Thymus (tissue), 11 donors: Measurements from ENCODE around the gene SMARCA2. TPM values are rescaled to one million over a fixed set of nuclear protein-coding genes. Genes with fewer than 3 reads are reported as not detected.

ENCODE experiments used
- DNase-seq, 9 donors: peaks; one replicate each; pipeline ENCODE4 v3.0.0-alpha.2; 2013; ENCODE audit warnings: low spot score in 9 of 9, low read depth in 6 of 9, missing footprints in 1 of 9
- H3K27ac ChIP-seq, 2 donors: one replicate each; pipeline ENCODE4 v1.5.1; 2013; ENCODE audit warnings: control low read depth in 1 of 2, low read depth in 1 of 2, low read length in 1 of 2, mild to moderate bottlenecking in 1 of 2, moderate library complexity in 1 of 2
- H3K27me3 ChIP-seq, 2 donors: one replicate each; pipeline ENCODE4 v1.5.1; 2013; ENCODE audit warnings: low read length in 1 of 2; ENCODE audit not compliant: control insufficient read depth in 2 of 2, insufficient read depth in 1 of 2
- H3K36me3 ChIP-seq, 2 donors: one replicate each; pipeline ENCODE4 v1.5.1; 2013; ENCODE audit warnings: low read length in 1 of 2, mild to moderate bottlenecking in 1 of 2, moderate library complexity in 1 of 2; ENCODE audit not compliant: control insufficient read depth in 2 of 2, insufficient read depth in 2 of 2
- H3K4me1 ChIP-seq, 2 donors: one replicate each; pipeline ENCODE4 v1.5.1; 2013; ENCODE audit warnings: low read length in 2 of 2; ENCODE audit not compliant: control insufficient read depth in 2 of 2, insufficient read depth in 2 of 2
- H3K4me3 ChIP-seq, 2 donors: one replicate each; pipeline ENCODE4 v1.5.1; 2013; ENCODE audit warnings: low read length in 2 of 2, control low read depth in 1 of 2, mild to moderate bottlenecking in 1 of 2
- H3K9me3 ChIP-seq, 2 donors: one replicate each; pipeline ENCODE4 v1.5.1; 2013; ENCODE audit warnings: low read length in 1 of 2, mild to moderate bottlenecking in 1 of 2; ENCODE audit not compliant: control insufficient read depth in 2 of 2, insufficient read depth in 1 of 2
- WGBS: extraction: QIAGEN DNeasy Blood & Tissue Kit; methylation state at CpG from one replicate; pipeline ENCODE4 v1.1.7; 2013; 5-methylcytosine and 5-hydroxymethylcytosine counted together
- polyA plus RNA-seq: library from polyadenylated mRNA; stranded (reverse); fragments of 200-250 nt; gene quantifications from one replicate; pipeline ENCODE4 v1.2.3, GENCODE V29; 2013
- total RNA-seq: library from RNA; stranded (reverse); fragments of 120-200 nt; gene quantifications from one replicate; pipeline ENCODE4 v1.2.4, GENCODE V29; 2013
- donor health status: healthy.

The SMARCA2 gene
- total and polyA plus RNA-seq, 2 donors = 63.0 to 79.4 TPM

DNA sequence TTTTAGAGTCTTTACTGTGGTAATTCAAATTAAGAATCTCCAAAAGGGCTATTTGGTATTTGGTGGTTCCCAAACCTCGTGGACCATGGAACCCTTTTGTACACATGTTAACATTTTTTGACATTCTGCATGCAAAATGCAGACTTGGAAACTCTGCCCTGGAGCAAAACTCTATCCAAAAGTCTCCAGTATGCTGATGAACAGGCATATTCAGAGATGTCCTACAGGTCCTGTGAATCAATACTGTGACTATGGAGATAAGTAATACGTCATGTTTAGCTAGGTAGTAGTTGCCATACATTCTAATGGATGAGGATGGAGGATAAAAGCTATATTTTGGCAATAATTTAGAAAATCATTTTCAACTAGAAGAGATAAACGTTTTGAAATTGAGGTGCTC lies 218.1 kb downstream of the SMARCA2 start:
- Histone ChIP-seq H3K4me3 (no peak overlapping the region), H3K36me3 (no peaks in the 10 kb centered on the region), H3K27me3 (no peaks in the 10 kb centered on the region), H3K9me3 (no peaks in the 10 kb centered on the region), H3K4me1 (peaks cover 0 to 4% of the 10 kb centered on the region in 2 donors), H3K27ac (no peak overlapping the region)
- DNase-seq = no peak
- WGBS = 89% methylated on average over 3 of the region's 3 CpGs

DNA sequence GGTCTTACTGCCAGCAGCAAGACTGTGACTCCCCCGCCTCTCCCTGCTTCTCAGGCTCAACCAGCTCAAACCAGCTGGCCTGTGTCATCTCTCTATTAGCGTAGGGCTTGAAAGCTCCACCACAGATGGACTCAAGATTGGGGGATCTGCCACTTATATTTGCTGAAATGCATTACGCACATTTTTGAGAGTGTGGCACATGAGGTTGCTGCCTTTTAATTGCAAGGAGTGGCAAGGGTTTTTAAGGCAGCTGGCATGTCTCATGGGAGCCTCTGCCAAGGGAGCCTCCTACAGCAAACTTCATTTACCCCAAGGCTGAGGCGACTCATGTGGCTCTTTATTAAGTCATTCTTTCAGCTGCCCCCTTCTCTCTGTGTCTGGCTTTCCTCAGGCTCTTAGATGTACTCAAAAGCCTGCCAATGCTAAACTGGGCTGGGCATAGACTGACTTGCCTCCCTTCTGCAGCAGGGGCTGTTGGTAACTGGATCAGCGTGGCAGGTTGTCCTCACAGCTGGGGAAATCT lies 219.3 kb downstream of the SMARCA2 start:
- Histone ChIP-seq H3K27me3 (no peaks in the 10 kb centered on the region), H3K9me3 (no peaks in the 10 kb centered on the region), H3K27ac (no peak overlapping the region), H3K36me3 (no peaks in the 10 kb centered on the region), H3K4me3 (no peak overlapping the region), H3K4me1 (no peaks in the 10 kb centered on the region)
- WGBS = 93% methylated on average over 5 of the region's 5 CpGs
- DNase-seq = no peak

DNA sequence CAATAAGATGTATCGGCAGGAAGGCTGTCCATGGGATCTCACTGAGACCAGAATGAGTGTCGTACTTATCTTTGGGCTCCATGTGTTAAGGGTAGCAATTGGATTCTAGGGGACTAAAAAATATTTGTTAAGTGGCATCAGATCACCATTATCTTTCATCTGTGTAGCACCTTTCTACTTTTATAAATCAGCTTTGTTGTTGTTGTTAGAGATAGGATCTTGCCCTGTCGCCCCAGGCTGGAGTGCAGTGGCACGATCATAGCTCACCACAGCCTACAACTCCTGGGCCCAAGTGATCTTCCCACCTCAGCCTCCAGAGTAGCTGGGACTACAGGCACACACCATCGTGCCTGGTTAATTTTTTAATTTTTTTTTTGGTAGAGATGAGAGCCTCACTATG lies 220.5 kb downstream of the SMARCA2 start:
- Histone ChIP-seq H3K27ac (no peak overlapping the region), H3K36me3 (no peaks in the 10 kb centered on the region), H3K27me3 (no peaks in the 10 kb centered on the region), H3K9me3 (no peaks in the 10 kb centered on the region), H3K4me3 (no peak overlapping the region), H3K4me1 (no peaks in the 10 kb centered on the region)
- no peak for DNase-seq
- 93% methylated on average over 5 of the region's 5 CpGs for WGBS

DNA sequence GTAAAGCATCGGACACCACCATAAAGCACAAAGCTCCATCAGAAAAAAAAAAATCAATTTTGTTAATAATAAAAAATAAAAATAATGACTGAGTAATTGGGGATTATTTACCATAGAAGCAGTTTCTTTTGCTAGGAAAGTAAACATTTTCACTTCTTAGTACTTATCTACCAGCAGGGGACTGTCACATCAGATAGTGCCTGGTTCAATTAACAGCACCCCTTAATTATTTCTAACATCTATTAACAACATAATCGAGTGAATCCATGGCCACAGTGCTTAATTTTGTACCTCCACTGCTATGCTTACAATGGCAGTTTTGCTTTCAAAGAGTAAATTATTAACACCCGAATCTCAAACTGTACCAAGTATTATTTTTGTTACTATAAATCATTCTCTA lies 221.7 kb downstream of the SMARCA2 start:
- Histone ChIP-seq H3K27me3 (peaks cover 0 to 3% of the 10 kb centered on the region in 2 donors), H3K36me3 (no peaks in the 10 kb centered on the region), H3K9me3 (no peaks in the 10 kb centered on the region), H3K27ac (no peak overlapping the region), H3K4me3 (no peak overlapping the region), H3K4me1 (peaks cover 3 to 7% of the 10 kb centered on the region in 2 donors)
- 96% methylated on average over 3 of the region's 3 CpGs for WGBS
- DNase-seq = no peak

DNA sequence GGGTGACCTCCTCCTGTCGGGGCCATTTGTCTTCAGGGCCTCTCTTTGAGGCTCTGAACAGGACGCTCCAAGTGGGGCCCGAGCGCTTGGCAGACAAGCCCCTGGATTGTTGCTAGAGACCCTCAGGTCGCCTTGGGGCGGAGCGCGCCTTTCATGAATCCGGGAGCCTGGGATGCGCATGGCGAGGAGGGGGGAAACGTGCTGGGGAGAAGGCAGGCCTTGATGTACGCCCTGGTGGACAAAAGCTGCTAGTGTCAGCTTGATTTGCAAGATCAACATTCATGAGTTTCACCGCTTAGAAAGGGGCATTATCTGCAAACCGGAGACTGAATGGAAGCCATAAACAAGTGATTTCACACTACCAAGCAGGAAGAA lies 226.3 kb downstream of the SMARCA2 start:
- peak in 1 of 9 donors; percentile 5 for DNase-seq
- WGBS = 62% methylated on average over 15 of the region's 15 CpGs
- Histone ChIP-seq H3K36me3 (no peaks in the 10 kb centered on the region), H3K27ac (no peak overlapping the region), H3K4me3 (peak overlapping the region; percentile 38 to 50), H3K9me3 (no peaks in the 10 kb centered on the region), H3K4me1 (peaks cover 15 to 21% of the 10 kb centered on the region in 2 donors), H3K27me3 (peaks cover 0 to 3% of the 10 kb centered on the region in 2 donors)

DNA sequence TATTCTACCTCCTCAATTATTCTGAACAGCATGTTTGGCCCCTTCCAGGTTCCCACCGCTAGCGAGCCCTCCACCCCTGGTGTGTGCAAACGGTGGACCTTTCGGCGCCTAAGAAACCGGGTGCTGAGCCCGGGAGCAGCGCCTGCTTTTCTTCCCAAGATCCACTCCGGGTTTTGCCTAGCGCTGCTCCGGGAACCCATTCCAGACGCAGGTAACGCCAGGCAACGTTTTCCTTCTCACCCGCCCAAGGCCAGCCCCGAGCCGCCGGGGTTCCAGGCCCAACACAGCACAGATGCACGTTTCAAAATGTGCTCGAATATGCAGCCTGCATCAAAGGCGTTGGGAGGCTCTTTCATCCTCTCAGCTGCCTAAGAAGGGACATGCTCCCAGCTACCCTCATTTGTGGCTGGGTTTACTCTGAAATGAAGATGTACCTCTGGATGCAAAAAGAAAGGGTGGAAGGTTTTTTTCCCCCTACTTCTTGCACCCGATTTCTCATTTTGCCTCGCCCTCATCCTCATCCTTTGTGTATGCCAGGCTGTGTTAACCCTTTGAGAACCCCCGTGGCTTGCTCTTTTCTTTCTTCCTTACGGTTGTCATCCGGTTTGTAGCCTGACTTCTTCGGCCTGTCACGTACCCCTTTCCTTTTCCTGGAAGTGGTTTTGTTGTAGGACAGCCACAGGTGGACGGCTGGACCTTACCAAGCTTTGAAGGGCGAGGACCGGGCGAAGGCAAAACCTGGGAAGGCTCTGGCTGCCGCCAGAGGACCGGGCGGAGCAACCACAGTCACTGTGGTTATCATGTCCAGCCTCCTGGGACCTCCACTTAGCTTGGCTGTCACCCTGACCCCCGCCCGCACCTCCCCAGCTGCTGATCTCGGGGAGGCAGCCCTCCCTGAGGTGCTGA lies 226.9 kb downstream of the SMARCA2 start:
- Histone ChIP-seq H3K27me3 (peaks cover 0 to 3% of the 10 kb centered on the region in 2 donors), H3K4me1 (peaks cover 15 to 21% of the 10 kb centered on the region in 2 donors), H3K9me3 (no peaks in the 10 kb centered on the region), H3K36me3 (no peaks in the 10 kb centered on the region), H3K4me3 (peak overlapping the region; percentile 38 to 50), H3K27ac (peak overlapping the region; percentile 43 to 72)
- WGBS = 1% methylated on average over 38 of the region's 38 CpGs
- DNase-seq = peak; percentile 79 to 96 (median 90)

DNA sequence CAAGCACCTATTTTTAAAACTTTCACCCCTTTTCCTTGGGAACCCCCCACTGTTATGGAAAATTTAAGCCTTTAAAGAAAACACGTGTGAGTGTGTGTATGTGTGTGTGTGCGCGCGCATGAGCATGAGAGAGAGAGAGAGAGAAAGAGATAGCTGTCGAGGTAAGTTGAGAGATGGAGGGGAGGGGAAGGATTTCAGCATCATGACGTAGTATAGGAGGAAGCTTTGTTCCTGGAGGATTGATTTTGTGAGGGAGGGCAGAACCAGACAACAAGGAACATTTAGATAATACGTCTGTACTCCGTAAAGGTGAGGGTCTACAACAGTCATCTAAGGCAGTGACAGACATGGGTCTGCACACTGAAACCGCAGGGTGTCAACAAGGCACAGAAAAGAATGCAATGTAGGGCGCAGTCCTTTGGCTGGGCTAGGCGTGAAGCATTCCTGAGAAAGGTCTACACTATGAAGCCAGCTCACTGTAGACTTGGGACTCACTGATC lies 227.7 kb downstream of the SMARCA2 start:
- peak overlapping the region; percentile 38 to 50 for H3K4me3 ChIP-seq
- 57% methylated on average over 11 of the region's 11 CpGs for WGBS
- H3K9me3 ChIP-seq = no peaks in the 10 kb centered on the region
- no peak overlapping the region for H3K27ac ChIP-seq
- peaks cover 15 to 21% of the 10 kb centered on the region in 2 donors for H3K4me1 ChIP-seq
- peaks cover 0 to 3% of the 10 kb centered on the region in 2 donors for H3K27me3 ChIP-seq
- no peaks in the 10 kb centered on the region for H3K36me3 ChIP-seq
- DNase-seq = peak in 5 of 9 donors; percentile 8 to 46 (median 16)
